ENCODE data around the gene TMEM255A.

Gene TMEM255A

DNA sequence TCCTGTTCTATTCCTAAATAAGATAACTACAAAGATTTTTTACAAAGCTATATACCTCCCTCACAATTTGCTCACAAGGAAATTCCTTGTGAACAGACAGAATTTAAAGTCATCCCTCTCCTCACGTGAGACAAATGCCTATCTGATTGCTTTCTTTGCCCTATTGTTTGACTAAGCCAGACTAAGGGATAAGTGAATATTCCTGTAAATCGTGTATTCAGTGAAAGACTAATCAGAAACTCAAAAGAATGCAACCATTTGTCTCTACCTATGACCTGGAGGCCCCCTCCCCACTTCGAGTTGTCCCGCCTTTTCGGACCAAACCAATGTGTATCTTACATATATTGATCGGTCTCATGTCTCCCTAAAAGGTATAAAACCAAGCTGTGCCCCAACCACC, 76.0 kb downstream of the TMEM255A start:
- Histone ChIP-seq H3K27ac (no peak overlapping the region), H3K9me3 (no peaks in the 10 kb centered on the region), H3K27me3 (no peaks in the 10 kb centered on the region), H3K4me1 (no peaks in the 10 kb centered on the region), H3K4me3 (no peak overlapping the region), H3K36me3 (no peaks in the 10 kb centered on the region)
- intact Hi-C loops (cut with DNase I; ENCODE audit: low total_unique reads), result no loop called here
- DNase-seq, result no peak
- TF ChIP-seq, protein P1, sequence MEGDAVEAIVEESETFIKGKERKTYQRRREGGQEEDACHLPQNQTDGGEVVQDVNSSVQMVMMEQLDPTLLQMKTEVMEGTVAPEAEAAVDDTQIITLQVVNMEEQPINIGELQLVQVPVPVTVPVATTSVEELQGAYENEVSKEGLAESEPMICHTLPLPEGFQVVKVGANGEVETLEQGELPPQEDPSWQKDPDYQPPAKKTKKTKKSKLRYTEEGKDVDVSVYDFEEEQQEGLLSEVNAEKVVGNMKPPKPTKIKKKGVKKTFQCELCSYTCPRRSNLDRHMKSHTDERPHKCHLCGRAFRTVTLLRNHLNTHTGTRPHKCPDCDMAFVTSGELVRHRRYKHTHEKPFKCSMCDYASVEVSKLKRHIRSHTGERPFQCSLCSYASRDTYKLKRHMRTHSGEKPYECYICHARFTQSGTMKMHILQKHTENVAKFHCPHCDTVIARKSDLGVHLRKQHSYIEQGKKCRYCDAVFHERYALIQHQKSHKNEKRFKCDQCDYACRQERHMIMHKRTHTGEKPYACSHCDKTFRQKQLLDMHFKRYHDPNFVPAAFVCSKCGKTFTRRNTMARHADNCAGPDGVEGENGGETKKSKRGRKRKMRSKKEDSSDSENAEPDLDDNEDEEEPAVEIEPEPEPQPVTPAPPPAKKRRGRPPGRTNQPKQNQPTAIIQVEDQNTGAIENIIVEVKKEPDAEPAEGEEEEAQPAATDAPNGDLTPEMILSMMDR (IDR thresholded peaks at IDR 0.05), result no peak

DNA sequence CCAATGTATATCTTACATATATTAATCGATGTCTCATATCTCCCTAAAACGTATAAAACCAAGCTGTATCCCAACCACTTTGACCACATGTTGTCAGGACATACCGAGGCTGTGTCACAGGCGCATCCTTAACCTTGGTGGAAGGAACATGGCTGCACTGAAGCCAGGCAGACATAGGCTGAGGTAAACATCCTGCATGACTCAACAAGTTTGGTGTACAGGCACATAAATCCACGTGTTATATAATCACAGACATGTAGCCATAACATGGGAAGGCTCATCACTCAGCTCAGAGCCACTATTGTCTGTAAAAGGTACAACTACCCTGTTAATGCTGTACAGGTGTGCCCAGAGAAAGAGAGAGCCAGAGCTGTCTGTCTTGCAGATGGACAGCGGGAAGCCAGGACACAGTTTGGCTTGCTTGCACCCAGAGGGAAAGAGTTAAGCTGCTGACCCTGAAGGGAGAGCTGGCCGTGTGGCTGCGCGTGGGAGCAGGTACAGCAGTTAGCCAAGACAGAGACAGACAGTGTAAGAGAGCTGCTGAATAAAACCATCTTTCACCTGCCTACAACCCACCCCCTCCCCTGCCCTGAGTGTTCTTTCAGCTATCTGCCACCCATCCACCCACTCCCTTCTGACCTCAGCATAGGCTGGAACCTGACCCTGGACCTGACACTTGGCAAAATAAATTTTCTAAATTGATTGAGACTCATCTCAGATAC, 82.9 kb downstream of the TMEM255A start:
- Histone ChIP-seq H3K27me3 (no peaks in the 10 kb centered on the region), H3K27ac (no peak overlapping the region), H3K36me3 (no peaks in the 10 kb centered on the region), H3K4me1 (no peaks in the 10 kb centered on the region), H3K9me3 (no peaks in the 10 kb centered on the region), H3K4me3 (no peak overlapping the region)
- DNase-seq, result no peak
- TF ChIP-seq, protein P1 (IDR thresholded peaks at IDR 0.05), result no peak
- intact Hi-C loops (cut with DNase I; ENCODE audit: low total_unique reads), result no loop called here

DNA sequence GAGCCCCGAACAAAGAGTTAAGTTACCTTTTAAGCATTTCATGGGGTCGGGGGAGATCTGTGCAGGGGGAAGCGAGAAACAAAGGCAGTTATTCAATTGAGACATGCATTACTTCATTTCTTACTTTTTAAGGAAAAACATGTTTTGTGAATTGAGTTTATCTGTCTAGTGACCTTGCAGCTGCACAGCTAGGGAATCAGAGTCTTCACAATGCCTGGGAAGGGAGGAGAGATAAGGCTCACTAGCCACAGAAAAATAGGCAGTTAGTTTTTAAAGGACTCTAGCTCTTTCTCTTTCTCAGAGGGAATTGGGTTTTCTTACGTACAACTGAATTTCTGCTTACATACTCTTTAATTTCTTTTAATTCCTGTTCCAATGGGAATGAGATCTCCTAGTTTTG, 86.9 kb downstream of the TMEM255A start:
- intact Hi-C loops (cut with DNase I; ENCODE audit: low total_unique reads), result no loop called here

DNA sequence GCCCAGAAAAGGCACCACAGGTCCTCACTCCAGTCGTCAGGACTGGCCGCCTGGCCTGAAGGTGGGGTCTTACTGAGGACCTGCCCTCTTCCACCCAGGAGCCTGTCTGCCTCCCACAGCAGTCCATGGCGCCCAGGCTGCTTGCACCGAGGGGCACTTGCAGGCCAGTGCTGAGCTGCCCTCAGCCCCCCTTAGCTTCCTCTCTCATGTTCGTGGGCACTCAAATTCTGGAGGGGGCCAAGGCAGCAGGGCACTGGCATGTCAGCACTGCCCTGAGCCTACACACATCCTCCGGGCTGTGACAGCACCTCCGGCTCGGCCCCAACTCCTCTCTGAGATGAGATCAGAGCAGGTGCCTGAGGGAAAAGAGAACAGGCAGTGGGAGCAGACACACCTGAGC, 87.9 kb downstream of the TMEM255A start:
- intact Hi-C loops (cut with DNase I; ENCODE audit: low total_unique reads), result no loop called here

More for the DNA sequence above, 86.9 kb downstream of the TMEM255A start:
- H3K4me1 ChIP-seq, result no peaks in the 10 kb centered on the region
- H3K9me3 ChIP-seq, result no peaks in the 10 kb centered on the region
- H3K4me3 ChIP-seq, result no peak overlapping the region
- TF ChIP-seq, protein P1 (IDR thresholded peaks at IDR 0.05), result no peak
- DNase-seq, result no peak
- H3K36me3 ChIP-seq, result no peaks in the 10 kb centered on the region
- no peak overlapping the region for H3K27ac ChIP-seq
- no peaks in the 10 kb centered on the region for H3K27me3 ChIP-seq

DNA sequence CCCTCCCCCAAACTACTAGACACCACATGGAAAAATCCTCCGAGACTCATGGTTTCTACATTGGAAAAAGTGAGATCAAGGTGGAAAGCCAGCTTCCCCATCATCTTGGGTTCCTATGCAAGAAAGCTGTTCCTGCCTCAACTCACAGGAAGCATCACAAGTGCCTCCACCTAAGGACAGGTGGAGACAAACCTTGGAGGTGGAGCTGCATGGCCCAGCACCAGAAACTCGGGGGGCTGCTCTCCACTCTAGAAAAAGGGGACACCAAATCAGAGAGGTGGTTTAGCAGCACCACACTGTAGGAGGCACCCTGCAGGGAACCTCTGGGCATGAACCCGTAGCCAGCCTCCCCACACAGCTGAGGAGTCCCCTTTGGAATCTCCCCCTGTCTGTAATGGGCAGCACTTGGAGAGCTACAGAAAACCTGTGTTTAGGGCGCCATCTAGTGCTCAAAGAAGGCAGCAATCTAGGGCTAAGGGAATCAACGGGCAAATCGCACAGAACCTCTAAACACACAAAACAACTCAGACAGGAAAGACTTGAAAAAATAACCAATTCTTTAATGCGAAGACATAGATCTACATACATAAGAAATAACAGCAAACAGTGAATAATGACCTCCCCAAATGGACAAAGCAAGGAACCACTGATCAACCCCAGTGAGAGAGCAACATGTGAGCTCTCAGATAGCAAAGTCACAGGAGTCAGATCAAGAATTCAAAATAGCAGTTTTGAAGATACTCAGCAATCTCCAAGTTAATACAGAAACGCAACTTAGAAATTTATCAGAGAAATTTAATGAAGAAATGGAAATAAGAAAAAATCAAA, 97.6 kb downstream of the TMEM255A start:
- TF ChIP-seq, protein P1 (IDR thresholded peaks at IDR 0.05), result peak; percentile 34 to 51
- no peaks in the 10 kb centered on the region for H3K4me1 ChIP-seq
- H3K36me3 ChIP-seq, result no peaks in the 10 kb centered on the region
- no peaks in the 10 kb centered on the region for H3K27me3 ChIP-seq
- no peaks in the 10 kb centered on the region for H3K9me3 ChIP-seq
- DNase-seq, result peak in 1 of 2 donors; percentile 21
- no peak overlapping the region for H3K27ac ChIP-seq
- intact Hi-C loops (cut with DNase I; ENCODE audit: low total_unique reads), result no loop called here
- H3K4me3 ChIP-seq, result no peak overlapping the region

More for the DNA sequence above, 87.9 kb downstream of the TMEM255A start:
- no peak for DNase-seq
- Histone ChIP-seq H3K27me3 (no peaks in the 10 kb centered on the region), H3K36me3 (no peaks in the 10 kb centered on the region), H3K4me3 (no peak overlapping the region), H3K9me3 (no peaks in the 10 kb centered on the region), H3K27ac (no peak overlapping the region), H3K4me1 (no peaks in the 10 kb centered on the region)
- TF ChIP-seq, protein P1 (IDR thresholded peaks at IDR 0.05), result no peak

Measured in tibial artery (tissue), 4 donors.